Stimulated activated CD4-positive, alpha-beta T cell treated with anti-CD3 and anti-CD28 coated beads, Interleukin-4, amount 100 ng/mL, for 1 hour (primary cell): Measurements from ENCODE around the gene CYB5RL.
"Not testable (repeated sequence)": the region's sequence is repeated elsewhere in the genome, so short reads cannot be mapped to it uniquely, and the experiment has no call there.

Experiments used
- DNase-seq: peaks from one replicate; pipeline ENCODE4 v3.0.0-alpha.2; 2020

CYB5RL gene

DNA sequence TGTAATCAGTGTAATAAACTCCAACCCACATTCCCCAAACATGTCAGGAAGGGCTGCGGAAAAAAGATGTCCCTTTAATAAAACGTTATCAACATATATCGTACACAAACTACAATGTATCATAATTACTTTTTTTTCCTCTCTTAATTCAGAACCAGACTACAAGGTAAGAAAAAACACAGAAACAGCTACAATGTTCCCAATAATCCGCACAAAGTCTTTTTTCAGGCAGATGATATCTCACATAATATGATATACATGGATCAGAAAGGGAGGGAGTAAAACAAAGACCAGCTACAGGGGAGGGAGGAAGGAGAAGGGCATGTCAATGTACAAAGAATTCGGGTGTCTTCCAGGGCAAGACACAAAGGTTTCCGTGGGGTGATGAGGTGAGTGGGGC is 25.5 kb upstream of the CYB5RL start:
- DNase-seq: no peak

- no peak for DNase-seq
These were observed 24.4 kb upstream of the CYB5RL start for GRCh38 chr1:54224233-54224632.

- no peak for DNase-seq
These were observed 23.8 kb upstream of the CYB5RL start for GRCh38 chr1:54223441-54224202.

DNA sequence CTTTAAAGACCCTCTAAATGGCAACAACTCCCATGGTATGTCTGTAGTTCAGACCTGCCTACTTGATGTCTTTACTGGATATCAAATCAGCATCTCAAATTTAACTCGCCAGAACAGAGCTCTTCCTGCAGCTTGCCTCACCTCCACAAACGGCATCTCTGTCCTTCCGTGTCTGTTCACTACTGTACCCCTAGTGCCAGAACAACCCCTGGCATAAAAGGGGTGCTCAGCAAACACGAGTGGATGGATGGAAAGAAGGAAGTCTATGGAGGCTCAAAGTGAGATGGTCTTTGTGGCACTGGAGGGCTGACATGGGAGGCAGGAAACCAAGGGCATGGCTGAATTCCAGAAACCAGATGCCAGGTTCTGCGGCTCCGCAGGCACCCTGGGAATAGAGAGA is 22.9 kb upstream of the CYB5RL start:
- no peak for DNase-seq

GRCh38 chr1:54221867-54222484 is 22.1 kb upstream of the CYB5RL start:
- no peak for DNase-seq

GRCh38 chr1:54221113-54221834 is 21.4 kb upstream of the CYB5RL start:
- DNase-seq: no peak

DNA sequence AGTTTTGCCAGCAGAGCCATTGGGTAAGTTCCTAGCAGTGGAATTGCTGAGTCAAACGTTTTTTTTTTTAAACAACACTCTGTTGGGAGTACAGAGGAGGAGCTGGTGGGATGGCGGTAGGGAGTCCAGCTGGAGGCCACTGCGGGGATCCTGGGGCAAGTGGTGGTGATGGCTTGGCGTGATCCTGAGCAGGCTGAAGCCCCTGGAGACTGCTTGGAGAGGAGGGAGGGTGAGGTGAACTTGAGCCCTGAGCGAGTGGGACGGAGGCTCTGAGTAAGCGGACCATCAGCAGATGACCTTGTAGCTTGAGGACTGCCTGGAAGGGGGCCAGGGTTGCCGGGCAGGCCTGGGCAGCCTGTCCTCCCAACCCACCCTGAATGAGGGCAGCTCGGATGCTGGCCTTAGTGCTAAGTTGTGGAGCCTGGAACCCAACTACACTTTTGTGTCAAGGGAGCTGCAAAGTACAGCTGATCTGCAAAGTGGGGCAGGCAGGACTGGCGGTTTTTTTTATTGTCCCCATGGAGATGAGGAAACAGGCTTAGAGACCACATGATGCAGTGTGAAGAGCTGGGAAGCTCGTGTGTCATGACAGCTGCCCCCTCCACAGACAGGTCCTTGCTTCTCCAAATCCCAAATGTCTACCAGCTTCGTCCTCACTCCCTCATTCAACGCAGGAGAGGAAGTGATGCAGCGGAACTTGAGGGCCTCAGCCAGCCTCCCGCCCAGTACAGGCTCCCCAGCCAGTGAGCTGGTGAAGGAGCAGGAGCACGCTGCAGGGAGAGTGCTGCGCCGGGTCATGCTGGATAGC is 20.4 kb upstream of the CYB5RL start:
- DNase-seq: no peak

GRCh38 chr1:54219688-54220003 is 19.8 kb upstream of the CYB5RL start:
- no peak for DNase-seq

- no peak for DNase-seq
These were observed 19.3 kb upstream of the CYB5RL start for GRCh38 chr1:54218883-54219687.

- no peak for DNase-seq
These were observed 15.7 kb upstream of the CYB5RL start for GRCh38 chr1:54215523-54215922.

- no peak for DNase-seq
These were observed 13.0 kb upstream of the CYB5RL start for GRCh38 chr1:54212872-54213271.

DNA sequence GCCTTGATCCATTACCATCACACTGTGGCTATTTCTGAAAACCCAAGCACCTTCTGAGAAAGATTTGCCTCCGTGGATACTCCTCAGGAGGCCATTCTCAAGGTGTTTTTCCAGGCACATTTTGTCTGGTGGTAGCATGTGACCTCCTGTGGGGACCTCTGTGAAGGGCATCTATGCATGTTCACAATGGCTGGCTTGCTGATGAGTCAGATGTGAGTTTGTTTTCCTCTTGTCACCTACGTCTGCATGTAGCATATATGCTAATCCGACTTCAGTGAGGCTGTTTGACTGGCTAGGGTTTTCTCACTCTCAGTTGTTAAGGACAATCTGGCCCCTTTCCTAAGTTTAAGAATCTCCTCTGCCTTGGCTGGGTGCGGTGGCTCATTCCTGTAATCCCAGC is 8.1 kb upstream of the CYB5RL start:
- not testable (repeated sequence) for DNase-seq

GRCh38 chr1:54207287-54207686 is 7.5 kb upstream of the CYB5RL start:
- DNase-seq: no peak

DNA sequence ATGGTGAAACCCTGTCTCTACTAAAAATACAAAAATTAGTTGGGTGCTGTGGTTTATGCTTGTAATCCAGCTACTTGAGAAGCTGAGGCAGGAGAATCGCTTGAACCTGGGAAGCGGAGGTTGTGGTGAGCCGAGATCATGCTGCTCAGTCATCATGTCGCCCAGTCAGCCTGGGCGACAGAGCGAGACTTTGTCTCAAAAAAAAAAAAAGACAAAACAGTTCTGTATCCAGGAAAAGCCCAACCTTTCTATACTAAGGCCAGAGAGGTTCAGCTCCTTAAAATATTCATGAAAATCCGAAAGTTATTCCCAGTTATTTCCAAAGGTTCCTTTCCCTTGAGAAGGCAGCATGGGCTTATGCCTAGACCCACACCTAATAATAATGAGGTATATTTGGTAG is 4.4 kb upstream of the CYB5RL start:
- no peak for DNase-seq

GRCh38 chr1:54200519-54200997 is 728 bp upstream of the CYB5RL start:
- DNase-seq: no peak

DNA sequence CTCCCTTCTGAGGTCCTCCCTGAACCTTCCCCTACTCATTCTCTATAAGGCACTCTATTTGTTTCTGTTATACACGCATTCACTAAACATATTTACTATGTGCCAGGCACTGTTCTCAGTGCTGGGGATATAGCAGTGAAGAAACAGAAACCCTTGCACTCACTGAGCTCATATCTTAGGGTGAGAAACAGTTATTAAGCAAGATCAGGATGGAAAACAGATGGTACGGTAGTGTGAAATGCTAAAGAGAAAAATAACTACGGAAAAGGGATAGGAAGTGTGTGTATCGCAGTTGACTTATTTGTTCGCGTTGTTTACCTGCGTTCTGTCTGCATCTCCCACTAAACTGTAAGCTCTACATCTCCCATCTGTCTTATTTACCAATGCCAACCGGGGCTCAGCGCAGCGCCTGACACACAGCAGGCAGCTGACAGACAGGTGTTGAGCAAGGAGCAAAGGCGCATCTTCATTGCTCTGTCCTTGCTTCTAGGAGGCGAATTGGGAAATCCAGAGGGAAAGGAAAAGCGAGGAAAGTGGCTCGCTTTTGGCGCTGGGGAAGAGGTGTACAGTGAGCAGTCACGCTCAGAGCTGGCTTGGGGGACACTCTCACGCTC is 572 bp downstream of the CYB5RL start:
- no peak for DNase-seq

GRCh38 chr1:54193453-54193852 is 6.4 kb downstream of the CYB5RL start:
- no peak for DNase-seq

DNA sequence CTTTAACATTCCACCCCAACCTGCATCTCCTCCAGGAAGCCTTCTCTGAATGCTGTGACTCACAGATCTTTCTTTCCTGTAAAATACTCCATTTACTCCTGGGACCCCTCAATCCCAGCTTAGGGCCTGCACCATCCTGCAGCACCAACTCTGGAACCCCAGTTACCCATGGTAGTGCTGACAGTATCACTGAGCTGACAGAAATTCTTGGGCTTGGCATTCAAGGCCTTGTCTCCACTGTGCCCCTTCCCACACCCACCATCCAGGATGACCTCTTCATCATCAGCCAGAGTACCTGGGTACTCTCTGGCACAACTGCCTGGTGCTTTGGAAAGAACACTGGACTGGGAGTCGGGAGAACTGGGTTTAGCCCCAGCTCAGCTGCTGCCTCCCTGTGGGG is 8.3 kb downstream of the CYB5RL start:
- no peak for DNase-seq

DNA sequence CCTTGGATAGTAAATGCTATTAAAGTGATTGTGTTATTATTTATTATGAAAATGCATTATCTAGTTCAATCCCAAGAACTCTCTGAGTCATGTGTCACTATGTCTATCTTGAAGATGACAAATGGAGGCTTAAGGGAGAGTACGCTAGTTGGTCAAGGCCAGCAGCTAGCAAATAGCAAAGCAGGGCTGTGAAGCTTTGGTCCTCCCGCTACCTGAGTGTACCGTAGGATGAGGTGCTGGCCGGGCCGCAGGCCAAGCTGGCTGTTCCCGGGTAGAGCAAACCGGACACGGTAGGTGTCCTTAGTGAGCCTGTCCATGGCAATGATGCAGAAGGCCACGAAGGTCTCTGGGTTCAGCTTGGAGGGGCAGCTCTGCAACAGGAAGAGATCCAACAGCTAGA is 9.3 kb downstream of the CYB5RL start:
- no peak for DNase-seq

DNA sequence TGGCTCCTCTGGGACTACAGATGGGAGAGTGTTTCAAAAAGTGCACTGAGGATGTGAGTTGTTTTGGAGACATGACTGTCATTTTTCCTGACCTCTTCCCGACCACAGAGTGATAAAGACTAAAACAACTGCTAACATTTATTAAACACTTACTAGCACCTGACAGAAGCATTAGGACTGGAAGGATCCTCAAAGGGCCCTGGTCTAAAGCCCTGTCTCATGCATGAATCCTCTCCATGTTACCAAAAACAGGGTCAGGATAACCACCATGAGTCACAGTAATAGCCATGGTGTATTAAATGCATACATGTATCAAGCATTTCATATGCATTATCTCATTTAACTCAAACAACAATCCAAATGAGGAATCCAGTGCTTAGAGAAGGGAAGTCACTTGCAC is 11.5 kb downstream of the CYB5RL start:
- DNase-seq: no peak

GRCh38 chr1:54186056-54186455 is 13.8 kb downstream of the CYB5RL start:
- DNase-seq: no peak
